K562 (cell line): ENCODE data around the gene PLSCR3. TPM values are rescaled to one million over a fixed set of nuclear protein-coding genes. Genes with fewer than 3 reads are reported as not detected.

Experiments used
- ATAC-seq: fragments of 200-7000 bp; cut with Tn5 transposase; 3 replicates; pipeline ENCODE4 v1.9.1; 2020; ENCODE audit warnings: moderate library complexity
- BruUV-seq: library from RNA; stranded (reverse); fragments of 400-500 nt; replicated peaks from 2 replicates; lab custom pipeline; 2021; lab: Mats Ljungman, UMichigan
- CTCF ChIA-PET: fragments of 300-600 bp; formaldehyde crosslinking; extraction: SDS; loops from one replicate; lab custom pipeline; 2021; ENCODE audit warnings: low intra/inter-chr PET ratio; lab: Yijun Ruan, JAX
- POLR2A ChIA-PET: fragments of 300-600, 350-650 bp; sonication (Branson Sonifier 250); formaldehyde crosslinking; extraction: SDS; loops from one replicate; lab custom pipeline; 2021; ENCODE audit warnings: antibody characterized with exemption, inconsistent platforms; lab: Yijun Ruan, JAX
- DNase-seq, 4 experiments: peaks; one replicate each; pipeline versions ENCODE4 v3.0.0 to v3.0.0-alpha.2; 2011 to 2018; ENCODE audit warnings: low spot score in 3 of 4, mixed read lengths in 3 of 4; ENCODE audit errors: extremely low read depth in 1 of 4
- FAIRE-seq: peaks from 2 replicates; lab custom pipeline; 2011; peaks lifted over from hg19 to GRCh38; lab: Jason Lieb, UNC
- H2AFZ ChIP-seq: 2 replicates; pipeline ENCODE4 v1.6.0; 2011; ENCODE audit warnings: low read depth, low read length, control low read depth, inconsistent platforms
- H3K27ac ChIP-seq: fragments of 200-600 bp; 3 replicates; pipeline ENCODE4 v1.8.0; 2011; ENCODE audit warnings: low read depth, mild to moderate bottlenecking, control low read depth, inconsistent platforms, low read length, moderate library complexity, mixed read lengths; ENCODE audit errors: extremely low read depth
- H3K27me3 ChIP-seq, 2 experiments: fragments of 300-600 bp in 1 of 2; 2 replicates in 1 of 2; 3 replicates in 1 of 2; pipeline versions ENCODE4 v1.6.0 to v1.8.0; 2011; ENCODE audit warnings: inconsistent platforms in 2 of 2, low read length in 2 of 2, mild to moderate bottlenecking in 1 of 2, mixed read lengths in 1 of 2, moderate library complexity in 1 of 2; ENCODE audit not compliant: control insufficient read depth in 2 of 2, insufficient read depth in 2 of 2
- H3K36me3 ChIP-seq: fragments of 300-600 bp; 3 replicates; pipeline ENCODE4 v1.8.0; 2011; ENCODE audit warnings: mild to moderate bottlenecking, low read length, inconsistent platforms; ENCODE audit not compliant: control insufficient read depth, insufficient read depth
- H3K4me1 ChIP-seq, 2 experiments: fragments of 200-600 bp in 1 of 2; replicated peaks in 1 of 2; 2 replicates in 1 of 2; 3 replicates in 1 of 2; pipeline versions ENCODE4 v1.5.1 to v1.8.0; 2011; ENCODE audit warnings: inconsistent platforms in 2 of 2, low read length in 2 of 2, mild to moderate bottlenecking in 1 of 2, mixed read lengths in 1 of 2, moderate library complexity in 1 of 2; ENCODE audit not compliant: control insufficient read depth in 2 of 2, insufficient read depth in 2 of 2
- H3K4me2 ChIP-seq: 2 replicates; pipeline ENCODE4 v1.6.1; 2011; ENCODE audit warnings: low read length, control low read depth, inconsistent platforms, mixed read lengths; ENCODE audit not compliant: insufficient read depth
- H3K4me3 ChIP-seq: fragments of 200-600 bp; sonication (generic), shearing (Covaris generic); 2 replicates; pipeline ENCODE4 v1.5.1; 2016; ENCODE audit warnings: control low read depth, inconsistent platforms
- H3K79me2 ChIP-seq: fragments of 200-600 bp; 3 replicates; pipeline ENCODE4 v1.8.0; 2011; ENCODE audit warnings: low read length, inconsistent platforms; ENCODE audit not compliant: control insufficient read depth, insufficient read depth
- H3K9ac ChIP-seq, 2 experiments: 2 replicates each; pipeline versions ENCODE4 v1.6.0 to v1.6.1; 2011; ENCODE audit warnings: low read depth in 2 of 2, low read length in 2 of 2, control low read depth in 1 of 2, inconsistent platforms in 1 of 2, mild to moderate bottlenecking in 1 of 2, mixed read lengths in 1 of 2; ENCODE audit not compliant: insufficient read depth in 1 of 2
- H3K9me1 ChIP-seq: one replicate; pipeline ENCODE4 v1.6.0; 2011; ENCODE audit warnings: inconsistent platforms, mild to moderate bottlenecking, low read length, moderate library complexity; ENCODE audit not compliant: control insufficient read depth, insufficient read depth
- H3K9me3 ChIP-seq: replicated peaks from 2 replicates; pipeline ENCODE4 v1.5.1; 2011; ENCODE audit warnings: low read depth, low read length, inconsistent platforms; ENCODE audit not compliant: control insufficient read depth, insufficient read depth
- H4K20me1 ChIP-seq: replicated peaks from 2 replicates; pipeline ENCODE4 v1.6.1; 2011; ENCODE audit warnings: low read length, inconsistent platforms, mixed read lengths; ENCODE audit not compliant: control insufficient read depth, insufficient read depth
- KHSRP ChIP-seq: fragments of 450-650 bp; IDR thresholded peaks from 2 replicates; pipeline ENCODE4 v1.6.1; 2017
- LEF1 ChIP-seq: fragments of 450-650 bp; IDR thresholded peaks from 2 replicates; pipeline ENCODE4 v1.6.1; 2016; ENCODE audit warnings: mild to moderate bottlenecking
- SMC3 ChIP-seq: conservative IDR thresholded peaks from 2 replicates; pipeline ENCODE4 v1.6.1; 2011; ENCODE audit warnings: low read depth, low read length, improper control_type of control experiment; ENCODE audit not compliant: insufficient read depth
- ZC3H8 ChIP-seq: fragments of 450-650 bp; IDR thresholded peaks from 2 replicates; pipeline ENCODE4 v1.6.1; 2017
- WGBS: fragments of 100-300 bp; shearing (Covaris generic); methylation state at CpG from one replicate; pipeline ENCODE4 v1.1.6; 2016; ENCODE audit warnings: low coverage, mixed read lengths; ENCODE audit not compliant: insufficient coverage; ENCODE audit errors: missing lambda C conversion rate; 5-methylcytosine and 5-hydroxymethylcytosine counted together
- in situ Hi-C: fragments of 300-500 bp; cut with MboI; formaldehyde crosslinking; loops from 4 replicates; pipeline ENCODE4 v1.15.0; 2018; ENCODE audit warnings: inconsistent platforms, mixed read lengths
- intact Hi-C: fragments of 100-400 bp; cut with micrococcal nuclease; formaldehyde crosslinking; loops from 2 replicates; pipeline ENCODE4 v1.14.2; 2022
- polyA plus RNA-seq, 8 experiments: library from polyadenylated mRNA; depleted of rRNA in 4 of 8; stranded (reverse) in 5 of 8; unstranded in 3 of 8; fragments of >200 nt; fragmentation: Nextera tagmentation in 2 of 8; fragmentation: Illumina TruSeq in 1 of 8; extraction: Ambion mirVana in 2 of 8; extraction: Trizol in 1 of 8; gene quantifications; 2 replicates each; pipeline versions ENCODE4 v1.2.1 to v1.2.3, GENCODE V29; 2011 to 2014; ENCODE audit warnings: inconsistent platforms in 1 of 8, missing spikeins in 1 of 8
- total RNA-seq, 7 experiments: library from RNA; depleted of rRNA in 6 of 7; stranded (reverse); fragments of >200 nt in 6 of 7; fragmentation: Illumina TruSeq in 2 of 7; extraction: Trizol in 2 of 7; gene quantifications; 2 replicates each; pipeline versions ENCODE4 v1.2.1 to v1.2.3, GENCODE V29; 2011 to 2021; ENCODE audit warnings: low replicate concordance in 1 of 7
- TF ChIP-seq, protein P1 (sequence below): fragments of 250-450 bp; sonication (Bioruptor Pico); IDR thresholded peaks from 2 replicates; pipeline ENCODE4 v1.8.0; 2021; ENCODE audit warnings: mild to moderate bottlenecking, moderate library complexity

PLSCR3 gene
- total and polyA plus RNA-seq, 9 of the 15 experiments (the other 6 are each of a cell fraction or from before 2014, with no cell fraction given), result 3.2 to 16.8 (median 4.5) TPM

DNA sequence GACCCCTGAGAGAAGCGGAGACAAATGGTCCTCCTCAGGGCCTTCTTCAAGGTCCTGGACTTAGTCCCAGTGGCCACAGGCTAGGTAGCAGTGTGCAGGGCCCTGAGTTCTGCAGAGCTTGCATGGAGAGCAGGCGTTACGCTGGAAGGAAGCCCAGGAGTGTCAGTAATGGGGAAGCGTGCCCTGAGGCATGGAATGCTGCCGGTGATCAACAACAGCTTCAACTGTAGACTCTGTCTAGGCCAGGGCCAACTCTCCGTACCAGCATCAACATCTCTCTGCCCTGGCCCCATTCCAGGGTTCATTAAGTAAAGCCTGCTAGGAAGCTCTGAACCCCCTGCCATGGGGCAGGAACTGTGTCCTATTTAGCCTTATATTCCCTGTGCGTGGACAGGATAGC is 14.0 kb downstream of the PLSCR3 start:
- BruUV-seq, result no TSS peak
- POLR2A ChIA-PET, result interaction anchor here (0.5 to 0.9 kb wide), 5 partner anchors 12 to 105 kb away, joined by 3 to 4 read pairs (median 3); no protein-coding TSS in a partner anchor
- Histone ChIP-seq H3K4me2 (peak overlapping the region; percentile 68), H2AFZ (peak overlapping the region; percentile 93), H3K9ac (peak overlapping the region; percentile 60 to 90; a peak in 2 of 4 replicates), H3K27me3 (no peaks in the 10 kb centered on the region), H3K4me1 (peaks cover 8 to 18% of the 10 kb centered on the region in 2 experiments; a peak in 4 of 5 replicates), H3K9me3 (peaks cover 2% of the 10 kb centered on the region; the same call in 1 of the 2 replicates), H4K20me1 (no peaks in the 10 kb centered on the region), H3K27ac (no peak overlapping the region), H3K9me1 (no peaks in the 10 kb centered on the region), H3K36me3 (no peaks in the 10 kb centered on the region), H3K79me2 (no peaks in the 10 kb centered on the region; the same call in 2 of the 3 replicates), H3K4me3 (peak overlapping the region; percentile 52)
- ATAC-seq (peak; percentile 15; the same call in 2 of the 3 replicates), DNase-seq (no peak), FAIRE-seq (no peak)
- in situ Hi-C loops (no loop called here), intact Hi-C loops (no loop called here)
- 62% methylated on average over 6 of the region's 7 CpGs for WGBS
- no peak for TF ChIP-seq ZC3H8
- no peak for TF ChIP-seq SMC3
- no peak for TF ChIP-seq LEF1
- TF ChIP-seq, protein P1, sequence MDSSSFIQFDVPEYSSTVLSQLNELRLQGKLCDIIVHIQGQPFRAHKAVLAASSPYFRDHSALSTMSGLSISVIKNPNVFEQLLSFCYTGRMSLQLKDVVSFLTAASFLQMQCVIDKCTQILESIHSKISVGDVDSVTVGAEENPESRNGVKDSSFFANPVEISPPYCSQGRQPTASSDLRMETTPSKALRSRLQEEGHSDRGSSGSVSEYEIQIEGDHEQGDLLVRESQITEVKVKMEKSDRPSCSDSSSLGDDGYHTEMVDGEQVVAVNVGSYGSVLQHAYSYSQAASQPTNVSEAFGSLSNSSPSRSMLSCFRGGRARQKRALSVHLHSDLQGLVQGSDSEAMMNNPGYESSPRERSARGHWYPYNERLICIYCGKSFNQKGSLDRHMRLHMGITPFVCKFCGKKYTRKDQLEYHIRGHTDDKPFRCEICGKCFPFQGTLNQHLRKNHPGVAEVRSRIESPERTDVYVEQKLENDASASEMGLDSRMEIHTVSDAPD (CRISPR knock-in tag), result no peak
- no peak for TF ChIP-seq KHSRP
- CTCF ChIA-PET, result no interaction called here
